Natural killer cell (primary cell): Measurements from ENCODE around the gene DOC2B. TPM values are rescaled to one million over a fixed set of nuclear protein-coding genes. Genes with fewer than 3 reads are reported as not detected.
A peak's percentile ranks its signal among the peaks of the same experiment; 100 is the strongest.
"Not testable (repeated sequence)": the region's sequence is repeated elsewhere in the genome, so short reads cannot be mapped to it uniquely, and the experiment has no call there.

ENCODE experiments used
- ATAC-seq, 3 donors: fragments of 150-1000 bp in 2 of 3; fragments of 200-7000 bp in 1 of 3; cut with Tn5 transposase; 1 replicate in 1 of 3; 2 replicates in 2 of 3; pipeline ENCODE4 v1.10.0; 2021; ENCODE audit warnings: mild to moderate bottlenecking in 2 of 3, moderate library complexity in 2 of 3
- DNase-seq, 2 donors: peaks; one replicate each; pipeline versions ENCODE4 v3.0.0 to v3.0.0-alpha.2; 2013 to 2021; ENCODE audit warnings: mixed read lengths in 1 of 2
- H3K27ac ChIP-seq: one replicate; pipeline ENCODE4 v1.5.1; 2013; ENCODE audit warnings: mild to moderate bottlenecking, low read length
- H3K27me3 ChIP-seq: one replicate; pipeline ENCODE4 v1.6.1; 2013; ENCODE audit warnings: low read length; ENCODE audit not compliant: control insufficient read depth, insufficient read depth
- H3K36me3 ChIP-seq: one replicate; pipeline ENCODE4 v1.6.1; 2013; ENCODE audit warnings: low read length; ENCODE audit not compliant: control insufficient read depth, insufficient read depth
- H3K4me1 ChIP-seq: one replicate; pipeline ENCODE4 v1.6.1; 2013; ENCODE audit warnings: low read length; ENCODE audit not compliant: control insufficient read depth, insufficient read depth
- H3K4me3 ChIP-seq: one replicate; pipeline ENCODE4 v1.5.1; 2013; ENCODE audit warnings: low read length
- H3K9me3 ChIP-seq: one replicate; pipeline ENCODE4 v1.6.1; 2013; ENCODE audit warnings: low read length; ENCODE audit not compliant: control insufficient read depth, insufficient read depth
- H3K27ac Mint-ChIP-seq, 2 donors: one replicate each; pipeline ENCODE4 v1.8.0; 2022; ENCODE audit warnings: mild to moderate bottlenecking in 2 of 2, mixed read lengths in 2 of 2, moderate library complexity in 1 of 2
- H3K27me3 Mint-ChIP-seq, 2 donors: one replicate each; pipeline ENCODE4 v1.8.0; 2022; ENCODE audit warnings: low read depth in 2 of 2, mixed read lengths in 2 of 2
- H3K36me3 Mint-ChIP-seq: one replicate; pipeline ENCODE4 v1.8.0; 2022; ENCODE audit warnings: mixed read lengths
- H3K4me1 Mint-ChIP-seq, 2 donors: one replicate each; pipeline ENCODE4 v1.8.0; 2022; ENCODE audit warnings: mixed read lengths in 2 of 2
- H3K4me3 Mint-ChIP-seq: one replicate; pipeline ENCODE4 v1.8.0; 2022; ENCODE audit warnings: mild to moderate bottlenecking, moderate library complexity, mixed read lengths
- H3K9me3 Mint-ChIP-seq, 2 donors: one replicate each; pipeline ENCODE4 v1.8.0; 2022; ENCODE audit warnings: mixed read lengths in 2 of 2
- WGBS: methylation state at CpG from one replicate; pipeline ENCODE4 v1.1.7; 2013; ENCODE audit warnings: missing lambda C conversion rate; ENCODE audit not compliant: insufficient coverage; 5-methylcytosine and 5-hydroxymethylcytosine counted together
- intact Hi-C: fragments of 100-400 bp; cut with micrococcal nuclease; formaldehyde crosslinking; loops from one replicate; pipeline ENCODE4 v1.14.2; 2022
- total RNA-seq, 4 donors: library from RNA; stranded (reverse); fragments of 120-200 nt in 1 of 4; gene quantifications; one replicate each; pipeline versions ENCODE4 v1.2.3 to v1.2.4, GENCODE V29; 2013 to 2022
- TF ChIP-seq, protein P1 (sequence below): fragments of 200-600 bp; IDR thresholded peaks from one replicate; pipeline ENCODE4 v1.8.0; 2022; ENCODE audit warnings: antibody characterized with exemption

The DOC2B gene
- total RNA-seq, 3 donors from 2014 or later (not counting 1 experiment from before 2014, with no cell fraction given), result 0.07 to 0.20 TPM; not detected in 1

DNA sequence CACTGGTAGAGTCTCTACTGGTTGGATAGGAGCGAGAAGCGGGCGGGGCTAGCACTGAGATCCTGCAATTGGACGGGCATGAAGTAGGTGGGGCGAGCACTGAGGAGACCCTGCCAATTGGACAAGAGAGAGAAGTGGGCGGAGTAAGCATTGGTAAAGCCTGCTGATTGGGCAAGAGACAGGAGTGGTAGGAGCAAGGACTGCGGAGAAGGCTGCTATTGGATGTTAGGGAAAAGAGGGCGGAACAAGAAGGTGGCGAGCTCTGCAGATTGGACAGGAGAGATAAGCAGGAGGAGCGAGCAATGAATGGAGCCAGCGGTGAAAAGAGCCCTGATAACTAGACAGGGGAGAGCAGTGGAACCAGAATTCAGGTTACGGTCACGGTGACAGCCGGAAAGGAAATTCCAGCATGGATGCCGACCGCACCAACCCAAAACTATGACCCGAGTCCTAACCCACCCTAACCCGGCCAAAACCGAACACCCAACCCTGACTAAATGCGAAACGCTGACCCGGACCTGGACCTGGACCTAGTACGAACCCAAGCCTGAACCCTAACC lies 39.3 kb downstream of the DOC2B start:
- ATAC-seq, result no peak
- Histone ChIP-seq H3K9me3 (no peaks in the 10 kb centered on the region), H3K27ac (no peak overlapping the region), H3K27me3 (no peaks in the 10 kb centered on the region), H3K4me1 (peaks cover 8% of the 10 kb centered on the region), H3K4me3 (no peak overlapping the region), H3K36me3 (no peaks in the 10 kb centered on the region)
- H3K27me3 Mint-ChIP-seq, result peaks cover 0 to 11% of the 10 kb centered on the region in 2 donors
- intact Hi-C loops, result loop anchor here (5.0 kb wide), 4 partner anchors 245 to 915 kb away; partner anchors contain the start of gene TIMM22
- WGBS, result 97% methylated on average over 23 of the region's 23 CpGs
- no peaks in the 10 kb centered on the region for H3K9me3 Mint-ChIP-seq
- H3K27ac Mint-ChIP-seq, result no peak overlapping the region
- TF ChIP-seq, protein P1, sequence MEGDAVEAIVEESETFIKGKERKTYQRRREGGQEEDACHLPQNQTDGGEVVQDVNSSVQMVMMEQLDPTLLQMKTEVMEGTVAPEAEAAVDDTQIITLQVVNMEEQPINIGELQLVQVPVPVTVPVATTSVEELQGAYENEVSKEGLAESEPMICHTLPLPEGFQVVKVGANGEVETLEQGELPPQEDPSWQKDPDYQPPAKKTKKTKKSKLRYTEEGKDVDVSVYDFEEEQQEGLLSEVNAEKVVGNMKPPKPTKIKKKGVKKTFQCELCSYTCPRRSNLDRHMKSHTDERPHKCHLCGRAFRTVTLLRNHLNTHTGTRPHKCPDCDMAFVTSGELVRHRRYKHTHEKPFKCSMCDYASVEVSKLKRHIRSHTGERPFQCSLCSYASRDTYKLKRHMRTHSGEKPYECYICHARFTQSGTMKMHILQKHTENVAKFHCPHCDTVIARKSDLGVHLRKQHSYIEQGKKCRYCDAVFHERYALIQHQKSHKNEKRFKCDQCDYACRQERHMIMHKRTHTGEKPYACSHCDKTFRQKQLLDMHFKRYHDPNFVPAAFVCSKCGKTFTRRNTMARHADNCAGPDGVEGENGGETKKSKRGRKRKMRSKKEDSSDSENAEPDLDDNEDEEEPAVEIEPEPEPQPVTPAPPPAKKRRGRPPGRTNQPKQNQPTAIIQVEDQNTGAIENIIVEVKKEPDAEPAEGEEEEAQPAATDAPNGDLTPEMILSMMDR, result no peak
- H3K36me3 Mint-ChIP-seq, result no peaks in the 10 kb centered on the region
- DNase-seq, result peak in 1 of 2 donors; percentile 54
- H3K4me1 Mint-ChIP-seq, result no peaks in the 10 kb centered on the region
- H3K4me3 Mint-ChIP-seq, result no peak overlapping the region

DNA sequence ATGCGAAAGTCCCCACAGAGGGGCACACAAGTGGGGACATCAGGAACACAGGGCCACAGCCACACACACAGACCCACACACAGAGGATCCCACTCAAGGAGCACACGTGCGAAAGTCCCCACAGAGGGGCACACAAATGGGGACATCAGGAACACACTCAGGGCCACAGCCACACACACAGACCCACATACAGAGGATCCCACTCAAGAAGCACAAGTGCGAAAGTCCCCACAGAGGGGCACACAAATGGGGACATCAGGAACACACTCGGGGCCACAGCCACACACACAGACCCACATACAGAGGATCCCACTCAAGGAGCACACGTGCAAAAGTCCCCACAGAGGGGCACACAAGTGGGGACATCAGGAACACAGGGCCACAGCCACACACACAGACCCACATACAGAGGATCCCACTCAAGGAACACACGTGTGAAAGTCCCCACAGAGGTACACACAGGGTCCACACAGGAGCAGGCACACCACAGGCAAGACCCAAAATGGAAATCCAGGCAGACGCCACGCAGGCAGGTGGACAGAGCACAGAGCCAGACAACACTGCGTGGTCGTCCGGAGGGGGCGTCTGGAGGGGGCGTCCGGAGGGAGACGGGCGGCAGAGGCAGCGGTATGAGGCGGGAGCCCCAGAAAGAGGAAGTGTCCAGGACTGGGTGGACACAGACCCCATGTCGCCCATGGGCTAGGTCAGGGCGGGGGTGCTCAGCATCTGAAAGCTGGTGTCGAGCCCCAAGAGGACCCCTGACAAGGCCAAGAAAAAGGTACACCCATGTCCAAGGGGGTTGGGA lies 41.8 kb downstream of the DOC2B start:
- 74% methylated on average over 12 of the region's 22 CpGs for whole genome bisulfite sequencing
- H3K27ac Mint-ChIP-seq, result not testable (repeated sequence)

DNA sequence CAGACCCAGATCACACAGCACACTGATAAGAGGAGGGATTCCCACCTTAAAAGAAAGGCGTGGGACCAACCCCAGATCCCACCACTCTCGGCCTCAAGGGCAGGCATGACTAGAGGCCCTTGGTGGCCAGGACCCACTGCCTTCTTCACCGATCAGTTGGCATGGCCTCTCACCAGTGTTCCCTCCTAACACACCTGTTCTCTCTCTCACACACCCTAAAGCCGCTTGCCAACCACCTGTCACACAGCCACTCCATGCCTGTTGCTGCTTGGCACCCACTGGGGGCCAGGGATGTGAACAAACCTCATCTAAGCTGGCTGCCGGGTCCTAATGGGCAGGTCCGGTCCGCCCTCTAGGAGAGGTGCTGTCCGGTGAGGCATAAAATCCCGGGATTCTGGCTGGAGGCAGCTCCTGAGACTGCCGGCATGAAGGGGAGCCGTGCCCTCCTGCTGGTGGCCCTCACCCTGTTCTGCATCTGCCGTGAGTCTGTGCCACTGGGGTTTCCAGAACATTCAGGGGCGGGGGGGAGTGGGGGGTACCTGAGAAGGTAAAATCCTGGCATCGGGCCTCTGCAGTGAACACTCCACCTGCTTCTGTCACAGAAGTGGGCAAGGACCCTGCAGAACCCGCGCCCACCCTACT lies 44.2 kb downstream of the DOC2B start, which contains the start of gene SCGB1C2:
Gene SCGB1C2, plus strand, starts transcription at position 404 of the 642 bp plus-strand sequence. Its CDS starts 22 bp downstream, at position 426.
- intact Hi-C loops, H3K4me1 ChIP-seq, H3K4me1 Mint-ChIP-seq, H3K36me3 ChIP-seq, H3K4me3 ChIP-seq, DNase-seq, ATAC-seq, H3K27ac ChIP-seq, H3K9me3 Mint-ChIP-seq, H3K9me3 ChIP-seq, H3K36me3 Mint-ChIP-seq, H3K27me3 ChIP-seq: not testable (repeated sequence)
- Mint-ChIP-seq H3K4me3 (peak within 1 kb of the TSS; percentile 53), H3K27me3 (peaks cover 0 to 11% of the 10 kb centered on the region in 2 donors), H3K27ac (peak within 1 kb of the TSS in 1 of 2 donors; percentile 38)
- no CpG with 5 or more reads among the region's 16 CpGs for WGBS

More for the DNA sequence above, 41.8 kb downstream of the DOC2B start:
- H3K27me3 Mint-ChIP-seq, result peaks cover 0 to 11% of the 10 kb centered on the region in 2 donors
- intact Hi-C loops, result loop anchor here (5.0 kb wide), 4 partner anchors 248 to 918 kb away; partner anchors contain the start of gene TIMM22
- H3K36me3 Mint-ChIP-seq, H3K4me1 Mint-ChIP-seq, H3K4me3 ChIP-seq, ATAC-seq, H3K27me3 ChIP-seq, H3K9me3 Mint-ChIP-seq, H3K9me3 ChIP-seq, DNase-seq, H3K4me3 Mint-ChIP-seq, H3K36me3 ChIP-seq, H3K27ac ChIP-seq: not testable (repeated sequence)
- peaks cover 12% of the 10 kb centered on the region for H3K4me1 ChIP-seq

DNA sequence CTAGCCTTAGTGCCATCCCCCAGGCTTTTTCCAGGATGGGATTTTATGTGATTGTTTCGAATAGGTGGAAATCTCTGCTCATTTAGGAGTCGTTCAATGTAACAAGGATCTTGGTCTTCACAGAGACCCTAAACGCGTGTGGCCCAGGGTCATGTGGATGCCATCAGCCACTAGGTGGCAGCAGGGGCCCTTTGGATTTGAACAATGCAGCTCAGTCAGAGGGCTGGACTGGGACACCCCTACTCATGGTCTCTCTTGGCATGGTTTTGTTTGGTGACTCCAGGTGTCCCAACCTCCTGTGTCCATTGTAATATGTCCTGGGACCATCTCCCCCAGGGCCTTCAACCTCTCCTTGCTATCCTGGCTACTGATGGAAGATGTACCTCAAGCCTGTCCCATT lies 44.9 kb downstream of the DOC2B start:
- H3K4me3 Mint-ChIP-seq, result peak overlapping the region; percentile 53

DNA sequence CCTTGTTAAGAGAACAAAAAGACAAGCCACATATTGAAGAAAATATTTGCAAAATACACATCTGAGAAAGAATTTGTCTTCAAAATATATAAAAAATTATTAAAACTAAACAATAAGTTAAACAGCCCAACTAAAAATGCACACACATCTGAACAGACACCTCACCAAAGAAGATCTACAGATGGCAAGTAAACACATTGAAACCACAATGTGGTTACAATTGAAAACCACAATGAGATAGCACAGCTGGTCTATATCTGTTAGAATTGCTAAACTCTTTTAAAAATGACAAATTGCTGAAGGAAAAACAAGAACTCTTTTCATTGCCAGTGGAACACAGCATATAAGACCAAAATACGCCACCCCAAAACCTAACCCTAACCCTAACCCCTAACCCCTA lies 45.6 kb downstream of the DOC2B start:
- DNase-seq, H3K4me1 ChIP-seq, H3K27me3 Mint-ChIP-seq, H3K4me3 ChIP-seq, H3K9me3 Mint-ChIP-seq, H3K27me3 ChIP-seq, H3K36me3 ChIP-seq, H3K4me1 Mint-ChIP-seq, H3K27ac ChIP-seq, H3K9me3 ChIP-seq, H3K4me3 Mint-ChIP-seq, intact Hi-C loops, H3K27ac Mint-ChIP-seq, H3K36me3 Mint-ChIP-seq: not testable (repeated sequence)
- ATAC-seq, result peak; percentile 46 to 65 (median 60)
- no CpG with 5 or more reads among the region's 1 CpG for WGBS

More for the DNA sequence above, 44.9 kb downstream of the DOC2B start:
- intact Hi-C loops, H3K4me3 ChIP-seq, H3K27me3 ChIP-seq, H3K4me1 Mint-ChIP-seq, H3K27ac ChIP-seq, H3K9me3 ChIP-seq, H3K4me1 ChIP-seq, H3K36me3 ChIP-seq, H3K36me3 Mint-ChIP-seq, H3K9me3 Mint-ChIP-seq, H3K27me3 Mint-ChIP-seq: not testable (repeated sequence)
- TF ChIP-seq, protein P1, result peak; percentile 28
- peak overlapping the region in 1 of 2 donors; percentile 38 for H3K27ac Mint-ChIP-seq
- ATAC-seq (peak; percentile 88 to 91 (median 89)), DNase-seq (peak in 1 of 2 donors; percentile 64)
- 10% methylated on average over 3 of the region's 4 CpGs for WGBS

DNA sequence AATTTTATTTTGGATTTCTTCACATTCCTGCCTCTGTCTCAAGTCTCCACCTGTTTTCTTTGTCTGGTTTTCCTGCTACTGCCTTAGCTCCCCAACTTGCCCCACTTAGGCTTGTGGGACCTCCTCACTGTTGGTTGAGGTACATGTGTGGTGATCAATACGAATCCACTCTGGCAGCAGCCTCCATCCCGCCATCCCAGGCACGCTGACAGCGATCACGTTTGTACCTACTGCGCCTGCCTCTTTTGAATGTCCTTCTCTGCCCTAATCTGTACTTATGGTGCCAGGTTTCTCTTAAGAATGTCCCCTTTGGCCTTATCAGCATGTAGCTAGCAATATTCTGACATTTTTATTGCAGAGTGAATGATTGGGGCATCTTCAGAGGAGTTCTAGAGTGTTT lies 46.4 kb downstream of the DOC2B start:
- no CpG with 5 or more reads among the region's 6 CpGs for WGBS
- H3K27ac ChIP-seq, H3K4me1 ChIP-seq, H3K4me3 ChIP-seq, intact Hi-C loops, H3K36me3 Mint-ChIP-seq, H3K9me3 Mint-ChIP-seq, H3K9me3 ChIP-seq, H3K36me3 ChIP-seq, ATAC-seq, H3K27me3 Mint-ChIP-seq, H3K27ac Mint-ChIP-seq, H3K4me1 Mint-ChIP-seq, H3K4me3 Mint-ChIP-seq, DNase-seq, H3K27me3 ChIP-seq: not testable (repeated sequence)
